HG02981 (cell line): ENCODE results near the gene SHROOM3.
"Not testable (repeated sequence)": the region's sequence is repeated elsewhere in the genome, so short reads cannot be mapped to it uniquely, and the experiment has no call there.

Experiments
- ATAC-seq: cut with Tn5 transposase; IDR thresholded peaks from one replicate; pipeline ENCODE4 v1.9.1; 2021; ENCODE audit warnings: mild to moderate bottlenecking, moderate library complexity; ENCODE audit not compliant: unreplicated experiment

The SHROOM3 gene

GRCh38 chr4:76443376-76443775, 8.3 kb downstream of the SHROOM3 start:
- ATAC-seq: no peak

- ATAC-seq: no peak
These were observed 10.9 kb downstream of the SHROOM3 start for GRCh38 chr4:76445911-76446310.

- ATAC-seq: no peak
These were observed 12.4 kb downstream of the SHROOM3 start for GRCh38 chr4:76447393-76447851.

GRCh38 chr4:76448211-76448610, 13.2 kb downstream of the SHROOM3 start:
- ATAC-seq: no peak

- no peak for ATAC-seq
These were observed 14.3 kb downstream of the SHROOM3 start for GRCh38 chr4:76449362-76449767.

GRCh38 chr4:76449833-76450232, 14.8 kb downstream of the SHROOM3 start:
- no peak for ATAC-seq

- no peak for ATAC-seq
These were observed 18.2 kb downstream of the SHROOM3 start for GRCh38 chr4:76453232-76453631.

- not testable (repeated sequence) for ATAC-seq
These were observed 19.0 kb downstream of the SHROOM3 start for GRCh38 chr4:76454073-76454472.

GRCh38 chr4:76457885-76458284, 22.9 kb downstream of the SHROOM3 start:
- ATAC-seq: no peak

- ATAC-seq: no peak
These were observed 23.3 kb downstream of the SHROOM3 start for GRCh38 chr4:76458297-76458696.

- ATAC-seq: no peak
These were observed 23.8 kb downstream of the SHROOM3 start for GRCh38 chr4:76458825-76459224.

- ATAC-seq: no peak
These were observed 24.3 kb downstream of the SHROOM3 start for GRCh38 chr4:76459291-76459723.

GRCh38 chr4:76463568-76463967, 28.5 kb downstream of the SHROOM3 start:
- no peak for ATAC-seq

GRCh38 chr4:76470064-76470463, 35.0 kb downstream of the SHROOM3 start:
- no peak for ATAC-seq

- ATAC-seq: no peak
These were observed 35.5 kb downstream of the SHROOM3 start for GRCh38 chr4:76470532-76470931.

- no peak for ATAC-seq
These were observed 41.5 kb downstream of the SHROOM3 start for GRCh38 chr4:76476571-76476970.

GRCh38 chr4:76484654-76485053, 49.6 kb downstream of the SHROOM3 start:
- no peak for ATAC-seq

- ATAC-seq: no peak
These were observed 50.4 kb downstream of the SHROOM3 start for GRCh38 chr4:76485450-76485849.

GRCh38 chr4:76486588-76487276, 51.7 kb downstream of the SHROOM3 start:
- ATAC-seq: no peak

GRCh38 chr4:76487621-76488020, 52.6 kb downstream of the SHROOM3 start:
- ATAC-seq: no peak

- no peak for ATAC-seq
These were observed 53.4 kb downstream of the SHROOM3 start for GRCh38 chr4:76488455-76488854.

GRCh38 chr4:76488888-76489685, 54.1 kb downstream of the SHROOM3 start:
- no peak for ATAC-seq
